ENCODE measurements around the gene LCE3E.
"Not testable (repeated sequence)": the region's sequence is repeated elsewhere in the genome, so short reads cannot be mapped to it uniquely, and the experiment has no call there.

The LCE3E gene

GRCh38 chr1:152566681-152567080 lies at the start of gene LCE3E:
LCE3E (minus strand) TSS chr1:152566780; CDS start chr1:152566208, 572 bp downstream.
- DNase-seq = no peak

- DNase-seq = no peak
Observed at GRCh38 chr1:152613511-152613910, 46.9 kb upstream of the LCE3E start, which contains the start of gene LCE3B. LCE3B (plus strand) TSS chr1:152613811; CDS start chr1:152613811, 0 bp downstream.

- no peak for DNase-seq
Observed at GRCh38 chr1:152599934-152600333, 33.4 kb upstream of the LCE3E start, which contains the start of gene LCE3C. LCE3C (plus strand) TSS chr1:152600234; CDS start chr1:152600732, 498 bp downstream.

- no peak for DNase-seq
Observed at GRCh38 chr1:152596986-152597385, 30.4 kb upstream of the LCE3E start.

- DNase-seq = no peak
Observed at GRCh38 chr1:152585586-152585985, 19.0 kb upstream of the LCE3E start.

GRCh38 chr1:152582647-152583046 lies 16.1 kb upstream of the LCE3E start:
- DNase-seq = no peak

- no peak for DNase-seq
Observed at GRCh38 chr1:152580433-152580832, 13.9 kb upstream of the LCE3E start, which contains the start of gene LCE3D. LCE3D (minus strand) TSS chr1:152580516; CDS start chr1:152579936, 580 bp downstream.

GRCh38 chr1:152579526-152579925 lies 12.9 kb upstream of the LCE3E start:
- DNase-seq = not testable (repeated sequence)

- DNase-seq = no peak
Observed at GRCh38 chr1:152577168-152577567, 10.6 kb upstream of the LCE3E start.

- no peak for DNase-seq
Observed at GRCh38 chr1:152565535-152566215, 905 bp downstream of the LCE3E start.

- DNase-seq = no peak
Observed at GRCh38 chr1:152565115-152565514, 1.5 kb downstream of the LCE3E start.

GRCh38 chr1:152548358-152548757 lies 18.2 kb downstream of the LCE3E start:
- DNase-seq = not testable (repeated sequence)

- no peak for DNase-seq
Observed at GRCh38 chr1:152546704-152547103, 19.9 kb downstream of the LCE3E start.

- no peak for DNase-seq
Observed at GRCh38 chr1:152543820-152544219, 22.8 kb downstream of the LCE3E start.

GRCh38 chr1:152539901-152540300 lies 26.7 kb downstream of the LCE3E start:
- no peak for DNase-seq

GRCh38 chr1:152537496-152537895 lies 29.1 kb downstream of the LCE3E start:
- no peak for DNase-seq

GRCh38 chr1:152535774-152536173 lies 30.8 kb downstream of the LCE3E start:
- no peak for DNase-seq

GRCh38 chr1:152533327-152533938 lies 33.1 kb downstream of the LCE3E start:
- peak; percentile 60 for DNase-seq

GRCh38 chr1:152525080-152525641 lies 41.4 kb downstream of the LCE3E start:
- DNase-seq = no peak

GRCh38 chr1:152520561-152521090 lies 46.0 kb downstream of the LCE3E start:
- DNase-seq = no peak

GRCh38 chr1:152519851-152520250 lies 46.7 kb downstream of the LCE3E start:
- no peak for DNase-seq

- DNase-seq = no peak
Observed at GRCh38 chr1:152517237-152517811, 49.3 kb downstream of the LCE3E start.

- DNase-seq = no peak
Observed at GRCh38 chr1:152516082-152516481, 50.5 kb downstream of the LCE3E start.
